Measurements from ENCODE around the gene IGSF21.

IGSF21 gene

DNA sequence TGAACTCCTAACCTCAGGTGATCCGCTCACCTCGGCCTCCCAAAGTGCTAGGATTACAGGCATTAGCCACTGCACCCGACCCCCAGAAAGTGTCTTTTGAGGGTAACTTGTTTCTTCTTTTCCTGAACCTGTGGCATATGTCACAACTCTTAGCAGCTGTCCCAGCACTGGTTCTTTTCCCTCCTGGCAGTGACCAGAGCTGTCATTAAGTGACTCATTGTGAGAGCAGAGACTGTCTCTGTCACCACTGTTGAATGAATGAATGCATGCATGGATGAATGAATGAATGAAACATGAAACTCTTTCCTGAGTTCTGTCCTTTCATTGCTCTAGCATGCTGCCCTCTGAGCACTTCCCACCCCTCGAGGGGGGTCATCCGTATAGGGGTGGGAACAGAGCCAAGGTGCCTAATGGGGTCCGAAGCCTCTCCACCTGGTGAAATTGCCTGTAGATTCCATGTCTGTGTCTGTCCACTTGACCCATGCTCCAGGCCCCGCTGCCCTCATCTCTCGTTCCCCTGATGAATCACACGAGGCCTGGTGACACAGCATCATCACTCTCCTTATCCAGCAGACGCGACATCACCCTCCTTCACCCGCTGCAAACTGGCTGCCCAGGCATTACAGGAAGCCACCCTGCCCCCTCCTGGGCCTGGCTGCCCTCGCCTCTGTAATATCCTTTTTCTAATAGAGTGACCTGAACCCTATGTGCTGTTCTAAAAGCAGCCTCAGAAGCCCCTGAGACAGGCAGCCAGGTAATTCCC is 75.0 kb downstream of the IGSF21 start:
- TF ChIP-seq CTCF (conservative IDR thresholded peaks at IDR 0.05; ENCODE audit: low read depth, low read length) = no peak
- H3K4me3 ChIP-seq (ENCODE audit: low read depth, low read length) = no peak overlapping the region
- DNase-seq (ENCODE audit: low read depth) = no peak

GRCh38 chr1:18183533-18183932 is 75.9 kb downstream of the IGSF21 start:
- H3K4me3 ChIP-seq (ENCODE audit: low read depth, low read length) = no peak overlapping the region
- DNase-seq (ENCODE audit: low read depth) = no peak
- no peak for TF ChIP-seq CTCF (conservative IDR thresholded peaks at IDR 0.05; ENCODE audit: low read depth, low read length)

GRCh38 chr1:18187054-18187453 is 79.5 kb downstream of the IGSF21 start:
- DNase-seq (ENCODE audit: low read depth) = no peak
- no peak for TF ChIP-seq CTCF (conservative IDR thresholded peaks at IDR 0.05; ENCODE audit: low read depth, low read length)
- no peak overlapping the region for H3K4me3 ChIP-seq (ENCODE audit: low read depth, low read length)

DNA sequence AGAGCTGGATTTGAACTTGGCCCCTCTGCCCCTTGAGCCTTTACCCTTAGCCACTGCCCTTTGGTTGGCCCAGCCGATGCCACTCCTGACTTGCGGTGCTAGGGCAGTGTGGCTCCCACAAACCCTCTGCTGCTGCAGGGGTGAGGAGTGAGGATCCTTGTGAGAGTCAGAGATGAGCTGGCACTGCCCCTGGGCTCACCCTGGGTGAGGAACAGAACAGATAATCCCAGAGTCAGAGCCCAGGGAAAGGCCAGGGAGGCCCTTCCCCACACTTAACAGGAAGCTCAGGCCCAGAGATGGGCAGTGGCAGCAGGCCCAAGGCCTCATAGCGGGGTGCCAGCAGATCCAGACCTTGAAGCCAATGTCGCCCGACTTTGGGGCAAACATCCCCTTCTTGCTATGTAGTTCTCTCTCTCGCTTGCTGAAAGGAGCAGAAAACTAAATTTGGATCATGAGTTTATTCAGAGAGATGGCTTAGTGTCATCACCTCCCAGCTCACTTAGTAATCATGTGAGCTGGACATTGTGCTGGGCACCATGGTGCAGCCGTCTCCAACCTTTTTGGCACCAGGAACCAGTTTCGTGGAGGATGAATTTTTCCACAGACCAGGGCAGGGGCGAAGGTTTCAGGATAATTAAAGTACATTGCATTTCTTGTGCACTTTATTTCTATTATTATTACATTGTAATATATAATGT is 81.4 kb downstream of the IGSF21 start:
- TF ChIP-seq CTCF (conservative IDR thresholded peaks at IDR 0.05; ENCODE audit: low read depth, low read length) = no peak
- H3K4me3 ChIP-seq (ENCODE audit: low read depth, low read length) = no peak overlapping the region
- no peak for DNase-seq (ENCODE audit: low read depth)

GRCh38 chr1:18190598-18190997 is 83.0 kb downstream of the IGSF21 start:
- no peak for TF ChIP-seq CTCF (conservative IDR thresholded peaks at IDR 0.05; ENCODE audit: low read depth, low read length)

GRCh38 chr1:18191037-18191436 is 83.4 kb downstream of the IGSF21 start:
- no peak for TF ChIP-seq CTCF (conservative IDR thresholded peaks at IDR 0.05; ENCODE audit: low read depth, low read length)
- DNase-seq (ENCODE audit: low read depth) = no peak
- H3K4me3 ChIP-seq (ENCODE audit: low read depth, low read length) = no peak overlapping the region

More at GRCh38 chr1:18190598-18190997, 83.0 kb downstream of the IGSF21 start:
- H3K4me3 ChIP-seq (ENCODE audit: low read depth, low read length) = no peak overlapping the region
- DNase-seq (ENCODE audit: low read depth) = no peak

Measured in choroid plexus epithelial cell (primary cell).